Kidney epithelial cell (primary cell): ENCODE measurements around the gene ASAP3. TPM values are rescaled to one million over a fixed set of nuclear protein-coding genes. Genes with fewer than 3 reads are reported as not detected.

Experiments used
- DNase-seq: peaks from one replicate; pipeline ENCODE4 v3.0.0-alpha.2; 2010; ENCODE audit warnings: low read depth
- H3K27me3 ChIP-seq: 2 replicates; pipeline ENCODE4 v1.6.0; 2011; ENCODE audit warnings: low read length; ENCODE audit not compliant: control insufficient read depth, insufficient read depth
- H3K36me3 ChIP-seq: 2 replicates; pipeline ENCODE4 v1.5.1; 2011; ENCODE audit warnings: low read length; ENCODE audit not compliant: control insufficient read depth, insufficient read depth
- H3K4me3 ChIP-seq: 2 replicates; pipeline ENCODE4 v1.5.1; 2011; ENCODE audit warnings: low read depth, mild to moderate bottlenecking, control low read depth, low read length
- CTCF ChIP-seq: IDR thresholded peaks from 2 replicates; pipeline ENCODE4 v1.5.1; 2011; ENCODE audit warnings: mild to moderate bottlenecking, moderate library complexity, low read length, control low read depth, inconsistent platforms; ENCODE audit not compliant: insufficient read depth, poor library complexity, severe bottlenecking
- total RNA-seq: library from RNA; depleted of rRNA; stranded (reverse); fragments of >200 nt; gene quantifications from 2 replicates; pipeline ENCODE4 v1.2.3, GENCODE V29; 2015

The ASAP3 gene
- total RNA-seq, 1 donor from 2014 or later, result 17.7 TPM

- no peaks in the 10 kb centered on the region for H3K36me3 ChIP-seq
- H3K27me3 ChIP-seq, result no peaks in the 10 kb centered on the region
- no peak for DNase-seq
- no peak for TF ChIP-seq CTCF
- H3K4me3 ChIP-seq, result no peak overlapping the region
These were observed 39.2 kb downstream of the ASAP3 start for GRCh38 chr1:23444596-23445390.

- DNase-seq, result no peak
- TF ChIP-seq CTCF, result no peak
- Histone ChIP-seq H3K27me3 (no peaks in the 10 kb centered on the region), H3K36me3 (no peaks in the 10 kb centered on the region), H3K4me3 (no peak overlapping the region)
These were observed 39.9 kb downstream of the ASAP3 start for GRCh38 chr1:23444104-23444533.

GRCh38 chr1:23442751-23443150 lies 41.2 kb downstream of the ASAP3 start:
- H3K4me3 ChIP-seq, result no peak overlapping the region
- no peak for TF ChIP-seq CTCF
- H3K27me3 ChIP-seq, result no peaks in the 10 kb centered on the region
- no peak for DNase-seq
- no peaks in the 10 kb centered on the region for H3K36me3 ChIP-seq

- no peaks in the 10 kb centered on the region for H3K36me3 ChIP-seq
- no peak for DNase-seq
- H3K4me3 ChIP-seq, result no peak overlapping the region
- H3K27me3 ChIP-seq, result no peaks in the 10 kb centered on the region
- TF ChIP-seq CTCF, result no peak
These were observed 42.4 kb downstream of the ASAP3 start for GRCh38 chr1:23441446-23442148.

- H3K36me3 ChIP-seq, result no peaks in the 10 kb centered on the region
- no peak for DNase-seq
These were observed 45.4 kb downstream of the ASAP3 start for GRCh38 chr1:23438545-23438944.

More at GRCh38 chr1:23438545-23438944, 45.4 kb downstream of the ASAP3 start:
- H3K27me3 ChIP-seq, result no peaks in the 10 kb centered on the region
- H3K4me3 ChIP-seq, result no peak overlapping the region
- TF ChIP-seq CTCF, result no peak
